ENCODE data around the gene PITPNC1. TPM values are rescaled to one million over a fixed set of nuclear protein-coding genes. Genes with fewer than 3 reads are reported as not detected.
"Not testable (repeated sequence)": the region's sequence is repeated elsewhere in the genome, so short reads cannot be mapped to it uniquely, and the experiment has no call there.

The PITPNC1 gene
- total RNA-seq, 2 donors from 2014 or later: 26.2 to 33.7 TPM

DNA sequence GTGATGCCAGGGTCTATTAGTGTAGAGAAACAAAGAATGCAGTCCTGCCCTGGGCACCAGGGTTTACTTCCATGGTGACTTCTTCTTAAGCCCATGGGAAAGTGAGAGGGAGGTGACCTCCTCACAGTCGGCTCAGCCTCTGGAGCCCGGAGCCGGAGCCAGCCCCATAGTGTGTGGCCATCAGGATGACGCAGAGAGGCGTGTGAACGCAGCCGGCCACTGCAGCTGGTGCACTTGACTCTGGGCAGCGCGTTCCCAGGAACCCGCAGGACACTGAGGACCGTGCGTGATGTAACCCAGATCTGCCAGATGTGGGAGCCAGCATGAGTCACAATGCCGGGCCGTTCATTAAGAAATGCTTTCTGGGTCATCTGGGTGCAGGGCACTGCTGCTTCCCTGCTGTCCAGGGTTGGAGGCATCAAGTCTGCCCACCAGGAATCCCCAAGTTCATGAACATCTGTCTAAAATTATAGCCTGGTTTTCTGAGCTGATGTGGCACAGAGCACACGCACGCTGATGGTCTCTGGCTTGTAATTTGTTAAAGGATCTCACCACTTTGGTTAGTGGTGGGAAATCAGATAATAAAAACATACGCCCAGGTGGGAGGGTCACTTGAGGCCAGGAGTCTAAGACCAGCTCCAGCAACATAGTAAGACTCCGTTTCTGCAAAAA lies 114.1 kb downstream of the PITPNC1 start:
- intact Hi-C loops (cut with DNase I): loop anchor here in 1 of 2 donors (5.0 kb wide), 1 partner anchor 36 kb away; no protein-coding TSS in a partner anchor

DNA sequence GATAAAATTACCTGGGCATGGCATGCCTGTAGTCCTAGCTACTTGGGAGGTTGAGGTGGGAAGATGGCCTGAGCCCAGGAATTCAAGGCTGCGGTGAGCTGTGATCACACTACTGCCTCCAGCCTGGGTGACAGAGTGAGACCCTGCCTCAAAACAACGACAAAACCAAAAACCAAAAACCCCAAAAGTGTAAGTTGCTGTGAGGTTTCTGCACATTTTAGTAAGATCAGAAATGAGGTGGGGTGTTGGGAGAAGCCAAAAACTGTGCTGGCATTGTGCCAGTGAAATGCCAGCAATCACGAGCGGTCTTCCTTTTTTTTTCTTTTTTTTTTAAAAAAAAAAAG lies 114.6 kb downstream of the PITPNC1 start:
- DNase-seq: no peak
- intact Hi-C loops (cut with DNase I): loop anchor here in 1 of 2 donors (5.0 kb wide), 1 partner anchor 36 kb away; no protein-coding TSS in a partner anchor
- no peak for ATAC-seq

More for the DNA sequence above, 114.1 kb downstream of the PITPNC1 start:
- ATAC-seq (peak; percentile 97 to 98), DNase-seq (peak; percentile 94)

DNA sequence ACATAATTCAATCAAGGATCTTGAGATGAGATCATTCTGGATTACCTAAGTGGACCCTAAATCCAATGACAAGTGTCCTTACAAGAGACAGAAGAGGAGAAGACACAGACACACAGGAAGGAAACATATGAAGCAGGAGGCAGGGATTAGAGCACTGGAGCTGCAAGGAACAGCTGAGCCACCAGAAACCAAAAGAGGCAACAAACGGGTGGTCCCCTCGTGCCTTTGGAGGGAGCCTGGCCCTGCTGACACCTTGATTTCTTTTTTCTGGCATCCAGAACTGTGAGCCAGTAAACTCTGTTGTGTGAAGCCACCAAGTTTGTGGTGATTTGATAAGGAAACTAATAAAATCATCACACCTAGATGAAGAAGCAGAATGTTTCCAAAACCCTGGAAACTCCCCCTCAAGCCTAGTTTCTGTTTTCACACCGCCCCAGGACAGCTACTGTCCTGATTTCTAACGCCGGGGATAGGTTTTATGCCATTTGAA lies 115.2 kb downstream of the PITPNC1 start:
- DNase-seq (no peak), ATAC-seq (no peak)
- intact Hi-C loops (cut with DNase I): loop anchor here in 1 of 2 donors (5.0 kb wide), 1 partner anchor 35 kb away; no protein-coding TSS in a partner anchor

DNA sequence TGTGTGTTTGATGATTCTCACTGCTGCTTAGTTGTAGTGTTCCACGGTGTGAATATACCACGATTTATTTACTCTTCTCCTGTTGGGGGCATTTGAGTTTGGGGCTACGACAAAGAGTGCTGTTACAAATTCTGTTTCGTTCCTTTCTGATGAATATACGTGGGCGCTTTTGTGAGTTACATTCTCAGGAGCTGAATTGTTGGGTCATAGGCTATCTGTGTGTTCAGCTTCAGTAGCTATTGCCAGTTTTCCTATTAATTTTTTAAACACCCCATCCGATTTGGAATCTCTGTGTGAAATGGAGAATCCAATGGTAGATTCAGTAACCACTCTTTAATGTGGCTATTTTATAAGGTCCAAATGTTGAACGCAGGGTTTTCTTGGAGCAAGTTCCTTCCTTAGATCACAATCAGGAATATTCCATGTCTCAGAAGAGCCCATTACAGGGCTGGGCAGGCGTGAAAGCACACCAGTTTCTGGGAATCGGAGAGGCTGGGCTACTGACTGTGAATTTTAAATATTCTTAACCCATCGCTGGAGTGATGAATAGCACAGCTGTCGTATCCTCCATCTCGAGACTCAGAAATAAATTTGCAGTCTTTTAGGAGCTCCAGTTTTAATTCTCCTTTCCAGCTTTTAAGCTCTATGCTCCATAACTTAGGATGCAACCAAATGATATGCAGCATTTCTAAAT lies 115.9 kb downstream of the PITPNC1 start:
- DNase-seq (no peak), ATAC-seq (no peak)
- intact Hi-C loops (cut with DNase I): loop anchor here in 1 of 2 donors (5.0 kb wide), 1 partner anchor 34 kb away; no protein-coding TSS in a partner anchor

DNA sequence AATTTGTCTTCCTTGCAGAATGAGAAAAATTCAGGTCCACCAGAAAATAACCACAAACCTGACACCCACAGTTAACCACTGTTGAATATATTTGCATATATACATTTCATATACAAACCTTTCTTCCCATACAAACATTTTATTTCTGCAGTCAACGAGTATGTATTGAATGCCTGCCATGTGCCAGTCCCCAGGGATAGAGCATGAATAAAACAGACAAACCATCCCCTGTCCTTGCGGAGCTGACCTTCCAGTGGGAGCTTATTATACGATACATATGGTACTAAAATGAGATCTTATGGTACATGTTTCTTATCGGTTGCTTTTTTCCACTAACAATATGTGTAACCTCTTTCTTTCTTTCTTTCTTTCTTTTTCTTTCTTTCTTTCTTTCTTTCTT lies 116.7 kb downstream of the PITPNC1 start:
- ATAC-seq: no peak
- no peak for DNase-seq
- intact Hi-C loops (cut with DNase I): loop anchor here in 1 of 2 donors (5.0 kb wide), 1 partner anchor 33 kb away; no protein-coding TSS in a partner anchor

DNA sequence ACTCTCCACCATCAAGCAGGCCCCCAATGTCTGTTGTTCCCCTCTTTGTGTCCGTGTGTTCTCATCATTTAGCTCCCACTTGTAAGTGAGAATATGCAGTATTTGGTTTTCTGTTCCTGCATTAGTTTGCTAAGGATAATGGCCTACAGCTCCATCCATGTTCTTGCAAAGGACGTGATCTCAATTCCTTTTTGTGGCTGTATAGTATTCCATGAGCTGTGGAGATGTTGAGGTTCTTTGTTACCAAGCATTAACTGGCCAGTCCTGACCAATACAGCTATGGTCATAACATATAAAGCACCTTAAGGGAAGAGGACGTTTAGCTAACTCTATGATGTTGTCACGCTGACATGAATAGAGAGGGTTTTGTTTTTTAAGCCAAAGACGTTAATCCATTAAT lies 118.5 kb downstream of the PITPNC1 start:
- intact Hi-C loops (cut with DNase I); DNase-seq; ATAC-seq: not testable (repeated sequence)

DNA sequence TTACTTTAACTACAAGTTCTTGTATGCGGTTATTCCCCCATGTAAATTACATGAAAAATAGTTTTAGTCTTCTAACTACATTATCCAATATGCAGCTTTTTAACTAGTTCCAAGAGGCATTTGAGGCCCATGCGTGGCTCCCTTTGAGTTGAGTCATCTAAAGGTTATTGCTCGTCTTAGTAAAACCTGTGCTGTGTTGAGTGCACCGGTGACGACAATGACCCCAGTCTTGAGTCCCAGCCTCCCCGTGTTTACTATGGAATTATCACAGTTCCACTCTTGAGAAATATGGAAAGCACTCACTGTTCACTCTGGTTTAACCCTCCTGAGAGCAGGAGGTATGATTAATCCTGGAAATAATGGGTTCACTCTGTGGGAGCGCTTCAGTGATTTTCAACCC lies 119.2 kb downstream of the PITPNC1 start:
- no peak for ATAC-seq
- intact Hi-C loops (cut with DNase I): no loop called here

DNA sequence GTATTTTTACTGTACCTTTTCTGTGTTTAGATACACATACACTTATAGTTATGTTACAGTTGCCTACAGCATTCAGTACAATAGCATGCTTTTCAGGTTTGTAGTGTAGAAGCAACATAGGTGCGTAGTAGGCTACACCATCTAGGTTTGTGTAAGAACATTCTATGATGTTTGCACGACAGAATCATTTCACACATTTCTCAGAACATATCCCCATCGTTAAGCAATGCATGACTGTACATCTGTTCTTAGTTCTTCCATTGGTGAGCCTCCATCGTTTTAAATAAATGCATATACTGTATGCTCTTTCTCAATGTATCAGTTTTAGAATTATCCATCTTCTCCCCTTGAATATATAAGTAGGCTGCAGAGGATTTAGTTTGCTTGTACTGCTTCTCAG lies 122.6 kb downstream of the PITPNC1 start:
- DNase-seq: no peak
- ATAC-seq: no peak
- intact Hi-C loops (cut with DNase I): no loop called here

More for the DNA sequence above, 119.2 kb downstream of the PITPNC1 start:
- no peak for DNase-seq

DNA sequence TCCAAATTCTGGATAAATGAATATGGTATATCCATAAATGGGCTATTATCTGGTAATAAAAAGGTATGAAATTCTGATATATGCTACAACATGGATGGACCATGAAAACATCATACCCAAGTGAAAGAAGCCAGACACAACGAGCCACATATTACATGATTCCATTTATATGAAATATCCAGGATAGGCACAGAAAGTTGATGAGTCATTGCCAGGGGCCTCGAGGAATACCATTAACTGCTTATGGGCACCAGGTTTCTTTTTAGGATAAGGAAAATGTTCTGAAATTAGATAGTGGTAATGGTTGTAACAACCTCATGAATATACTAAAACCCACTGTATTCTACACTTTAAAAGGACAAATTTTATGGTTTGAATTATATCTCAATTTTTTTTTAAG lies 123.2 kb downstream of the PITPNC1 start:
- ATAC-seq (no peak), DNase-seq (no peak)
- intact Hi-C loops (cut with DNase I): no loop called here

DNA sequence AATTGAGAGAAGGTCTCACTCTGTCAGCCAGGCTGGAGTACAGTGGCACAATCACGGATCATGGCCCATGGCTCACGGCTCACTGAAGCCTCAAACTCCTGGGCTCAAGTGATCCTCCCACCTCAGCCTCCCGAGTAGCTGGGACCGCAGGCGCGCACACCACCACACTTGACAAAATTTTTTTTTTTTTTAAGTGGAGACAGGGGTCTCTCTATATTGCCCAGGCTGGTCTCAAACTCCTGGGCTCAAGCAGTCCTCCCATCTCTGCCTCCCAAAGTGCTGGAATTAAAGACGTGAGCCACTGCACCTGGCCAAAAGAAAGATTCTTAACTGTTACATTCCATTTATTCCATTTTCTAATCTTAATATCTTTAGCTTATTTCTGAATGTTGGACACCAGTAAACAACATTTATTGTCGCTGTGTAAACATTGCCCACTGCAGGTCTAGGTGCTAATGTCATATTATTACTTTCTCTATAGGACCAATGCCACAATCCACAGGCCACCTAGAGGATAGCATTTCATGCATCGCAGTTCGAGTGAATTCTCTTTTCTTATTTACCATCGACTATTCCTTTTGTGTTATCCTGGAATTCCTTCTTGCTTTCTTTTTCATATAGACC lies 123.7 kb downstream of the PITPNC1 start:
- ATAC-seq: no peak
- no peak for DNase-seq
- intact Hi-C loops (cut with DNase I): no loop called here

DNA sequence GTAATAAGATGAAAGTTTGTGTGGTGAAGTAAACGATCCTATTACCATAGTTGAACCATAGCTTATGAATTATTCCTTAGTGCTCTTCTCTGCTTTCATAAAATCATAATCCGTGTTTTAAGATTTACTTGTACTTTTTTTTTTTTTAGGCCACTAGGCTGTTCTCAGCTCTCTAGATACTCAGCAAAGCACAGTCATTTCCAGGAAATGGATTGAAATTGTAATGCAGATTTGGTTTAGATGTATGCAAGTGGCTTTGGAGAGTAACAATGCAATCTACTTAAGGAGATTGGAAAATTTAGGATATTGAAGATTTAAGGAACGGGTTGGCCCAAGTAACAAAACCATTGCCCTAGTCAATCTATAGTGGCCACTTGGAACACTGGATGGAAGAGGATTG lies 125.1 kb downstream of the PITPNC1 start:
- intact Hi-C loops (cut with DNase I): no loop called here
- no peak for DNase-seq
- no peak for ATAC-seq

DNA sequence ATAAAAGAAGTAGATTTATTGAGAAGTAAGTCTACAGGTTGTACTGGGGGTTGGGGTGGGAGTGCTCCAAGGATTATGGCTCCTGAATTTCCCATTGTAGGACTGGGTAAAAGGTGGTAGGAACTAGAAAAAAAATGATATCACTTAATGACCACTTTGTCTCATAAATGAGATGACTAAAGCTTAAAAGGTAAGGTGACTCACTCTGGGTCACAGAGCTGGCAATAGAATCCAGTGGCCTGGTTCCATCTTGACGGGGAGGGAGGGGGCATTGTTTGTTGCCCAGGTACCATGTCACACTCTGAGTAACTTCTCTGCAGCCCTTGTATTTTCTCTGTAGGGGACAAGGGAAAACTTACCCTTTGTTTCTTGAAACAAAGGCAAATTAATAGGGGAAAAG lies 126.1 kb downstream of the PITPNC1 start:
- ATAC-seq: peak in 1 of 2 donors; percentile 24
- DNase-seq: no peak
- intact Hi-C loops (cut with DNase I): no loop called here

DNA sequence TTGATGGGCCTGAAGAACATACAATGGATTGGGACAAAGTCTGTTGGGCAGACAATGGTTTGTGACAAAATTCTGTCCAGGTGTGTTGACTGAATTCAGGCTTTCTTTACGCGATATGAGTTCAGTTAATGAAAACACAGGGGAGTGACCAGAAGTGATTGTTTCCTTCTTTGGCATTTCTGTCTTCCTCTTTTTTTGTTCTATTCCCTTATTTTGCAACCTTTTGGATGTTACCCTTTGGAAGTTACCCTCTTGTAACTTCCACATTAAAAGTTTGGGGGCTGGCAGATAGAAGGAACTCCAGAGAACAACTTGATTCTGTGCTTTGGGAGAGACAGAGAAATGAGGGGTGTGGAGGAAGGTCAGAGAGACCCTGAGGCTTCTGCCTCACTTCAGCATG lies 126.7 kb downstream of the PITPNC1 start:
- intact Hi-C loops (cut with DNase I): no loop called here
- no peak for ATAC-seq
- DNase-seq: no peak

DNA sequence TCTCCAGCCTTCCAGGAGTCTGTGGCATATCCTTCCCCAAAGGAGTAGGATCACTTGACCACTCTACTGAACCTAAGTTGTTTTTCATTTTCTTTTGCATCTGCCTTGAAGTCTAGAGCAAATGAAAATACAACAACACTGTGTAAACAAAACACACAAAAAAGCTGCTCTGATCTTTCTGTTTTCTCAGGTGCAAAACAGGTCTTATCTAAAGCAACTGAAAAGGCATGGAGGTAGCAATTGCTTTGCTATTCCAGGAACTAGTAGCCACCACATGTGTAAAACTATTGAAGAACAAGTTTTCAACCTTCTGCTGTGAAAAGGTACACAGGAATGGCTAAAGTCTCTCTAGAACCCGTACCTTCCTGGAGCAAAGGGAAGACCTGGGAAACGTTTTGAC lies 127.1 kb downstream of the PITPNC1 start:
- intact Hi-C loops (cut with DNase I): no loop called here
- DNase-seq: no peak

DNA sequence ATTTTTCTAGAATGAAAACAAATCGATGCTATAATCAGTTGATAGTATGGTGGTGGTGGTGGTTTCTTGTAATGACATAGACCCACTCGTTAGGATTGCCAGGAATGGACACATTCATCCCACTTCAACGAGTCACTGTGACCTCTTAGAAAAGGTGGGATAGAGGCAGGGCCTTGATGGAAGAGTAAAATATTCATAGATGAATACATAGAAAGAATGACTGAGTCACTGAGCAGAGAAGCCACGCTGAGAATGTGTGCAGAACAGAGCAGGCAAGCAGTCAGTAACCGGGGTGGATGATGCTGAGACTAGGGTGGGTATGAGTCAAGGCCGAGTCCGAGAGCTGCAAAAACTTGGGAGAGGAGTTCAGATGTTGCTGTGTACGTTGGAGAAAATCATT lies 129.9 kb downstream of the PITPNC1 start:
- ATAC-seq (no peak), DNase-seq (no peak)
- intact Hi-C loops (cut with DNase I): no loop called here

More for the DNA sequence above, 127.1 kb downstream of the PITPNC1 start:
- ATAC-seq: no peak

DNA sequence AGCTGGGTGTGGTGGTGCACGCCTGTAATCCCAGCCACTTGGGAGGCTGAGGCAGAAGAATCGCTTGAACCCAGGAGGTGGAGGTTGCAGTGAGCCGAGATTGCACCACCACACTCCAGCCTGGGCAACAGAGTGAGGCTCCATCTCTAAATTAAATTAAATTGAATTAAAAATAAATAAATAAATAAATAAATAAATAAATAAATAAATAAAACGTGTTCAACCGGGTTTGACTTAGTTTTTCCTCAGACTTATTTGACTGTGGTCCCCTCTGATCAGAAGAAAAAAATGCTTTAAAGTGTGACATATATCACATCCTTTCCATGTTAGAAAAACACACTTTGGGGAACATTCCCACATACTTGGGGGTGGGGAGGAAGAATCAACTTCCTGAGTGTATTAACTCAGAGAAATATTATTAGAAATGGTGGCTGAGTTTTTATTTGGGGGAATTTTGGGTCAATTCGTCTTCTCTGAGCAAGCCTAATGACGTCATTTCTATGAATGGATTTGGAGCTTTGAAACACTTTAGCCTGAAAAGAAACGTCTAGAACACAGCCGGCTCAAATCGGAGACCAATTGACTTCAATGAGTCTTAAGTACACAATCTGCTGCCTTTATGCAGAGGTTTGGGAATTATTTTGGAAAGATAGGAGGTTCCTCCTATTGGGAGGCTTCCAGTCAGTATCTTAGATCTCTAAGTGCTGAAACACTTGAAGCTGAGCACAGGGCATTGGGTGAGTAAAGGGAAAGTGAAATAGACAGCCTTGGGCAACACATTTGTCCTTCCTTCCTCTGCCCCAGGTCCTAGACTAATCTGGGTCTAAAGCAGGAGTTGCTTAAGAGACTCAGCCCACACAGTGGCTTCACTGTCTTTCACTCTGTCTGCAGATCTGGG lies 132.6 kb downstream of the PITPNC1 start:
- intact Hi-C loops (cut with DNase I): no loop called here
- no peak for DNase-seq

DNA sequence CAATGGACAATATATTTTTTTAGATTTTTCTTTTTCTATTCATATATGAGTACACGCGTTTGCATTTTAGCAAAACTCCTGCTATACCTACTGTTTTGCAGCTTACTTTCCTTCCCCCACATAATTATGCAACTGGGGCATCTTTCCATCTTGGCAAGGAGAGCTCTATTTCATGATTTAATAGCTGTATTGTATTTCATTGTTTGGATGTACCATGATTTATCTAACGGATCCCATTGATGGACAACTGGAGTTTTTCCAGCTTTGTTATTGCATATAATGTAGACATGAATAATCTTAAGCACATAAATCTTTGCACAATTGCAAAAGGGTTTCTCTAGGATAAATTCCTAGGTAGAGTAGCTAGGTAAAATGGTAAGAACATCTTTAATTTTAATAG lies 133.9 kb downstream of the PITPNC1 start:
- DNase-seq (no peak), ATAC-seq (no peak)
- intact Hi-C loops (cut with DNase I): no loop called here

More for the DNA sequence above, 132.6 kb downstream of the PITPNC1 start:
- peak; percentile 91 to 94 for ATAC-seq

DNA sequence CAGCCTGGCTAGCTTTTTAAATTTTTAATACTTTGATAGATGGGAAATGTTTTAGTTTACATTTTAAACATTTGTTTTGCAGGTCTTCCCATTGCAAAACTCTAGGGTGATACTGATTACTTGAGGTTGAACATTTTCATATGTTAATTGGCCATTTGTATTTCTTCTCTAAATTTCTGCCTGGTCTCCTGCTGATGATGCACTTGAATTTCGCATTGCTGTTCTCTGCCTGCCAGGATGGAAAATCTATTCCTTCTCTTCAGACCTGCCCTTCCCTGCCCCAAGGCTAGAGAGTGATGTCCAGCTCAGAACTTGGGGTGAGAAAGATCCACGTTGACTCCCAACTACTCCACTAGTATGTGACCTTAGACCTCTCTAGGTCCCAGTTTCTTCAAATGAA lies 134.7 kb downstream of the PITPNC1 start:
- intact Hi-C loops (cut with DNase I): no loop called here
- ATAC-seq: no peak
- no peak for DNase-seq

DNA sequence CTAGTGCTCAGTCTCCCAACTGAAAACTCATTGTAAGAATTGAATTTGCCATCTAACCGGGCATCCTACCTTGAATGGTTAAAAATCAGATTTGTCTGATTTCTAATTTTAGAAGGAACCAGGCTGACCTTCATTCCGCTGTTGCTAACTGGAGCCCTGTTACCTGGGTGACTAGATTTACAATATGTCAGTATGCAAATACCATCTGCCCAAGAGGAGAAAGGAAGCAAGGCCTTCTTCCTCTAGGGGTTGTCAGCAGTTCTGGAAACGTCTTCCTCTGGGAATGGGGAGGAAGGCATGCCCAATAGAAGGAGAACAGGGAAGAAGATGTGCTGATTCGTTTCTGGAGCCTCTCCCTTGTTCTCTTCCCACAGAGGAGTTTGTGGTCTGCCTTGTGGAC lies 137.9 kb downstream of the PITPNC1 start:
- DNase-seq: no peak
- peak; percentile 46 to 51 for ATAC-seq
- intact Hi-C loops (cut with DNase I): no loop called here
